Endothelial cell of umbilical vein (primary cell): ENCODE measurements around the gene NUMA1. TPM values are rescaled to one million over a fixed set of nuclear protein-coding genes. Genes with fewer than 3 reads are reported as not detected.

ENCODE experiments used
- BruUV-seq: library from RNA; stranded (reverse); fragments of 400-500 nt; replicated peaks from 2 replicates; lab custom pipeline; 2021; lab: Mats Ljungman, UMichigan
- CTCF ChIA-PET: fragments of 300-600, 350-600 bp; sonication (Branson Sonifier 250); formaldehyde crosslinking; loops from one replicate; lab custom pipeline; 2021; ENCODE audit warnings: antibody characterized with exemption, inconsistent platforms; lab: Charles Lee
- POLR2A ChIA-PET: fragments of 300-600, 350-600 bp; sonication (Branson Sonifier 250); formaldehyde crosslinking; loops from one replicate; lab custom pipeline; 2021; ENCODE audit warnings: antibody characterized with exemption, inconsistent platforms; lab: Charles Lee
- DNase-seq: peaks from one replicate; pipeline ENCODE4 v3.0.0-alpha.2; 2011; ENCODE audit warnings: low read depth, low spot score
- FAIRE-seq: peaks from 2 replicates; lab custom pipeline; 2011; peaks lifted over from hg19 to GRCh38; lab: Jason Lieb, UNC
- H2AFZ ChIP-seq: 2 replicates; pipeline ENCODE4 v1.6.0; 2012; ENCODE audit warnings: low read depth, low read length, control low read depth, inconsistent platforms
- H3K27ac ChIP-seq: 2 replicates; pipeline ENCODE4 v1.5.1; 2011; ENCODE audit warnings: low read depth, mild to moderate bottlenecking, control low read depth, low read length, moderate library complexity; ENCODE audit not compliant: insufficient read depth
- H3K27me3 ChIP-seq, 2 experiments: 2 replicates each; pipeline versions ENCODE4 v1.6.0 to v1.6.1; 2011; ENCODE audit warnings: low read length in 2 of 2, mixed read lengths in 1 of 2; ENCODE audit not compliant: control insufficient read depth in 2 of 2, insufficient read depth in 2 of 2
- H3K36me3 ChIP-seq, 2 experiments: 2 replicates in 1 of 2; 3 replicates in 1 of 2; pipeline ENCODE4 v1.5.1; 2011; ENCODE audit warnings: low read length in 2 of 2, mild to moderate bottlenecking in 1 of 2, moderate library complexity in 1 of 2; ENCODE audit not compliant: control insufficient read depth in 2 of 2, insufficient read depth in 2 of 2; ENCODE audit errors: extremely low read depth in 1 of 2
- H3K4me1 ChIP-seq: 3 replicates; pipeline ENCODE4 v1.5.1; 2011; ENCODE audit warnings: mild to moderate bottlenecking, low read length; ENCODE audit not compliant: control insufficient read depth, insufficient read depth; ENCODE audit errors: extremely low read depth
- H3K4me2 ChIP-seq: 2 replicates; pipeline ENCODE4 v1.6.1; 2011; ENCODE audit warnings: low read length, control low read depth, mixed read lengths; ENCODE audit not compliant: insufficient read depth
- H3K4me3 ChIP-seq, 3 experiments: fragments of 200-600 bp in 1 of 3; sonication (generic), shearing (Covaris generic) in 1 of 3; replicated peaks in 1 of 3; 2 replicates each; pipeline ENCODE4 v1.5.1; 2011 to 2016; ENCODE audit warnings: control low read depth in 3 of 3, low read length in 3 of 3, mild to moderate bottlenecking in 2 of 3, inconsistent platforms in 1 of 3, low read depth in 1 of 3, moderate library complexity in 1 of 3; ENCODE audit not compliant: insufficient read depth in 1 of 3
- H3K79me2 ChIP-seq: 2 replicates; pipeline ENCODE4 v1.6.0; 2012; ENCODE audit warnings: low read length, inconsistent platforms; ENCODE audit not compliant: control insufficient read depth, insufficient read depth
- H3K9ac ChIP-seq: replicated peaks from 2 replicates; pipeline ENCODE3; 2011; ENCODE audit warnings: low read length, control low read depth; ENCODE audit not compliant: insufficient read depth; ENCODE audit errors: extremely low read depth
- H3K9me1 ChIP-seq: replicated peaks from 3 replicates; pipeline ENCODE4 v1.6.0; 2011; ENCODE audit warnings: mild to moderate bottlenecking, low read length; ENCODE audit not compliant: control insufficient read depth, insufficient read depth; ENCODE audit errors: extremely low read depth
- H3K9me3 ChIP-seq: replicated peaks from 2 replicates; pipeline ENCODE4 v1.5.1; 2012; ENCODE audit warnings: low read length, inconsistent platforms; ENCODE audit not compliant: control insufficient read depth, insufficient read depth
- H4K20me1 ChIP-seq: replicated peaks from 2 replicates; pipeline ENCODE3; 2011; ENCODE audit warnings: mild to moderate bottlenecking, low read length; ENCODE audit not compliant: control insufficient read depth, insufficient read depth; ENCODE audit errors: extremely low read depth
- CTCF ChIP-seq, 2 donors: IDR thresholded peaks; 1 replicate in 1 of 2; 2 replicates in 1 of 2; pipeline ENCODE4 v1.5.1; 2011; ENCODE audit warnings: low read length in 2 of 2, mild to moderate bottlenecking in 2 of 2, moderate library complexity in 2 of 2, control low read depth in 1 of 2, inconsistent platforms in 1 of 2, low read depth in 1 of 2; ENCODE audit not compliant: insufficient read depth in 1 of 2; ENCODE audit errors: extremely low read depth in 1 of 2
- EZH2 ChIP-seq: IDR thresholded peaks from 2 replicates; pipeline ENCODE4 v1.6.1; 2012; ENCODE audit warnings: borderline replicate concordance, low read depth, mild to moderate bottlenecking, moderate library complexity, low read length, inconsistent platforms; ENCODE audit not compliant: severe bottlenecking
- FOS ChIP-seq: IDR thresholded peaks from 2 replicates; pipeline ENCODE4 v1.6.1; 2011; ENCODE audit warnings: mild to moderate bottlenecking, low read length, moderate library complexity, borderline replicate concordance; ENCODE audit not compliant: insufficient read depth
- MAX ChIP-seq: IDR thresholded peaks from 2 replicates; pipeline ENCODE4 v1.6.1; 2011; ENCODE audit not compliant: insufficient read depth, insufficient read length
- MYC ChIP-seq: IDR thresholded peaks from one replicate; pipeline ENCODE4 v1.6.1; 2011; ENCODE audit warnings: mild to moderate bottlenecking, low read depth, low read length
- POLR2A ChIP-seq: IDR thresholded peaks from 2 replicates; pipeline ENCODE4 v1.6.1; 2012; ENCODE audit warnings: low read depth, mild to moderate bottlenecking, control low read depth, low read length
- POLR2AphosphoS5 ChIP-seq: IDR thresholded peaks from 2 replicates; pipeline ENCODE4 v1.6.1; 2012; ENCODE audit warnings: low read depth, mild to moderate bottlenecking, control low read depth, low read length, moderate library complexity; ENCODE audit not compliant: insufficient read depth
- dilution Hi-C: fragments of 300-500 bp; cut with MboI; formaldehyde crosslinking; loops from one replicate; pipeline ENCODE4 v1.15.0; 2019; ENCODE audit warnings: low sequenced_read_pairs; ENCODE audit not compliant: extremely low pct_ligation_motif_present
- intact Hi-C: fragments of 100-400 bp; cut with micrococcal nuclease; formaldehyde crosslinking; loops from one replicate; pipeline ENCODE4 v1.10.0; 2022
- polyA plus RNA-seq, 4 experiments: library from polyadenylated mRNA; depleted of rRNA in 3 of 4; stranded (reverse) in 3 of 4; unstranded in 1 of 4; fragments of >200 nt; gene quantifications; 2 replicates each; pipeline versions ENCODE4 v1.2.1 to v1.2.3, GENCODE V29; 2011 to 2012; ENCODE audit warnings: missing spikeins in 1 of 4
- total RNA-seq: library from RNA; stranded (reverse); gene quantifications from 2 replicates; pipeline ENCODE4 v1.2.3, GENCODE V29; 2021

NUMA1 gene
- total and polyA plus RNA-seq, 2 donors (not counting 3 experiments of a cell fraction or from before 2014, with no cell fraction given) = 120 to 164 TPM

- no peak overlapping the region for H3K4me3 ChIP-seq
- DNase-seq (no peak), FAIRE-seq (no peak)
- peaks cover 3% of the 10 kb centered on the region for H3K4me1 ChIP-seq
- H3K36me3 ChIP-seq = no peaks in the 10 kb centered on the region
- intact Hi-C loops (no loop called here), dilution Hi-C loops (loop anchor here (10.0 kb wide), 1 partner anchor 63 kb away; no protein-coding TSS in a partner anchor)
- H3K9me3 ChIP-seq = no peaks in the 10 kb centered on the region
- POLR2A ChIA-PET = no interaction called here
- H3K79me2 ChIP-seq = no peaks in the 10 kb centered on the region
- H3K9me1 ChIP-seq = no peaks in the 10 kb centered on the region
- CTCF ChIA-PET = interaction anchor here (4.7 kb wide), 1 partner anchor 62 kb away, joined by 93 read pairs; no protein-coding TSS in a partner anchor
- H3K9ac ChIP-seq = no peak overlapping the region
- no peak overlapping the region for H3K4me2 ChIP-seq
- no peak overlapping the region for H3K27ac ChIP-seq
- BruUV-seq = no TSS peak
- no peaks in the 10 kb centered on the region for H3K27me3 ChIP-seq
- H4K20me1 ChIP-seq = no peaks in the 10 kb centered on the region
- H2AFZ ChIP-seq = no peak overlapping the region
- no peak for TF ChIP-seq POLR2AphosphoS5
- no peak for TF ChIP-seq POLR2A
- TF ChIP-seq MAX = no peak
- no peak for TF ChIP-seq FOS
- no peak for TF ChIP-seq MYC
- TF ChIP-seq EZH2 = no peak
- TF ChIP-seq CTCF (IDR thresholded peaks at IDR 0.05; ENCODE audit: extremely low read depth in 1 of 2, insufficient read depth in 1 of 2, low read depth in 1 of 2, low read length in 2 of 2) = no peak
Observed at GRCh38 chr11:72088076-72088808, 7.9 kb upstream of the NUMA1 start.
